ENCODE measurements around the gene RAB13.
A peak's percentile ranks its signal among the peaks of the same experiment; 100 is the strongest.

DNA sequence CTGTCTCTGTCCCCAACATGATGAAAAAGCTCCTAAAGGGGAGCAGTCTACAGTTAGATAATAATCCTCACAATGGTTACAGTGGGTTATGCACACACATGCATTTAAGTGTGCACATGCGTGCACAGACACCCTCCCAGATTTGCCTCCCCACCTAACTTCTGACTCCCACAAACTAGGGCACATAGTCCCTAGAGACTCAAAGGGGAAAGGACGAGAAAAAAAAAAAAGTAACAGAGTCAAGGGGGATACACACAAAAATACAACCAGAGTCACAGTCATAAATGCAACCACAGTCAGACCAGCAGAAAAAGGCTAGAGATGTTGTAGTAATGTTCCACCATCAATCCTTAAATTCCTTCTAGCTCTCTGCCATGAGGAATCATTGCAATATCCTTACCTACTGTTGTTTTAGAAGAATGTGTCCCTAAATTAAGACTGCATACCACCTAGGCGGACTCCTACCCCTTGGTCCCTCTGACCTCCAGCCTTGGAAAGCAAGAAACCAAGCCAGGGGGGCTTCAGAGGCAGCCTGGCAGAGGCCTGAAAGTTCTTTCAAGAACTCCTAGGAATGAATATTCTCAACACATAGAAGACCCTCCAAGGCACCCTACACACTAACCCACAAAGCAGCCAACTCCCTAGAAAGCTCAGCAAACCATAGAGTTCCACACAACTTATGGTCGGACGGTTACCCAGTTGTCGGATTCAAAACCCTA lies 29.0 kb downstream of the RAB13 start:
- TF ChIP-seq CTCF (IDR thresholded peaks at IDR 0.05; ENCODE audit: control extremely low read depth in 1 of 3, insufficient read depth in 1 of 3, low read depth in 1 of 3, low read length in 3 of 3) (no peak), HDAC6 (IDR thresholded peaks at IDR 0.05; ENCODE audit: low read depth, low read length) (no peak), USF2 (IDR thresholded peaks at IDR 0.05; ENCODE audit: low read length) (no peak), EP300 (IDR thresholded peaks at IDR 0.05; ENCODE audit: borderline replicate concordance in 1 of 2, low read depth in 2 of 2, low read length in 2 of 2) (no peak), POLR2A (IDR thresholded peaks at IDR 0.05; ENCODE audit: control extremely low read depth in 1 of 2, low read depth in 2 of 2, low read length in 2 of 2) (peak in 1 of 2 experiments; percentile 71; a peak in 1 of 3 replicates)
- TF ChIP-seq, protein P1, sequence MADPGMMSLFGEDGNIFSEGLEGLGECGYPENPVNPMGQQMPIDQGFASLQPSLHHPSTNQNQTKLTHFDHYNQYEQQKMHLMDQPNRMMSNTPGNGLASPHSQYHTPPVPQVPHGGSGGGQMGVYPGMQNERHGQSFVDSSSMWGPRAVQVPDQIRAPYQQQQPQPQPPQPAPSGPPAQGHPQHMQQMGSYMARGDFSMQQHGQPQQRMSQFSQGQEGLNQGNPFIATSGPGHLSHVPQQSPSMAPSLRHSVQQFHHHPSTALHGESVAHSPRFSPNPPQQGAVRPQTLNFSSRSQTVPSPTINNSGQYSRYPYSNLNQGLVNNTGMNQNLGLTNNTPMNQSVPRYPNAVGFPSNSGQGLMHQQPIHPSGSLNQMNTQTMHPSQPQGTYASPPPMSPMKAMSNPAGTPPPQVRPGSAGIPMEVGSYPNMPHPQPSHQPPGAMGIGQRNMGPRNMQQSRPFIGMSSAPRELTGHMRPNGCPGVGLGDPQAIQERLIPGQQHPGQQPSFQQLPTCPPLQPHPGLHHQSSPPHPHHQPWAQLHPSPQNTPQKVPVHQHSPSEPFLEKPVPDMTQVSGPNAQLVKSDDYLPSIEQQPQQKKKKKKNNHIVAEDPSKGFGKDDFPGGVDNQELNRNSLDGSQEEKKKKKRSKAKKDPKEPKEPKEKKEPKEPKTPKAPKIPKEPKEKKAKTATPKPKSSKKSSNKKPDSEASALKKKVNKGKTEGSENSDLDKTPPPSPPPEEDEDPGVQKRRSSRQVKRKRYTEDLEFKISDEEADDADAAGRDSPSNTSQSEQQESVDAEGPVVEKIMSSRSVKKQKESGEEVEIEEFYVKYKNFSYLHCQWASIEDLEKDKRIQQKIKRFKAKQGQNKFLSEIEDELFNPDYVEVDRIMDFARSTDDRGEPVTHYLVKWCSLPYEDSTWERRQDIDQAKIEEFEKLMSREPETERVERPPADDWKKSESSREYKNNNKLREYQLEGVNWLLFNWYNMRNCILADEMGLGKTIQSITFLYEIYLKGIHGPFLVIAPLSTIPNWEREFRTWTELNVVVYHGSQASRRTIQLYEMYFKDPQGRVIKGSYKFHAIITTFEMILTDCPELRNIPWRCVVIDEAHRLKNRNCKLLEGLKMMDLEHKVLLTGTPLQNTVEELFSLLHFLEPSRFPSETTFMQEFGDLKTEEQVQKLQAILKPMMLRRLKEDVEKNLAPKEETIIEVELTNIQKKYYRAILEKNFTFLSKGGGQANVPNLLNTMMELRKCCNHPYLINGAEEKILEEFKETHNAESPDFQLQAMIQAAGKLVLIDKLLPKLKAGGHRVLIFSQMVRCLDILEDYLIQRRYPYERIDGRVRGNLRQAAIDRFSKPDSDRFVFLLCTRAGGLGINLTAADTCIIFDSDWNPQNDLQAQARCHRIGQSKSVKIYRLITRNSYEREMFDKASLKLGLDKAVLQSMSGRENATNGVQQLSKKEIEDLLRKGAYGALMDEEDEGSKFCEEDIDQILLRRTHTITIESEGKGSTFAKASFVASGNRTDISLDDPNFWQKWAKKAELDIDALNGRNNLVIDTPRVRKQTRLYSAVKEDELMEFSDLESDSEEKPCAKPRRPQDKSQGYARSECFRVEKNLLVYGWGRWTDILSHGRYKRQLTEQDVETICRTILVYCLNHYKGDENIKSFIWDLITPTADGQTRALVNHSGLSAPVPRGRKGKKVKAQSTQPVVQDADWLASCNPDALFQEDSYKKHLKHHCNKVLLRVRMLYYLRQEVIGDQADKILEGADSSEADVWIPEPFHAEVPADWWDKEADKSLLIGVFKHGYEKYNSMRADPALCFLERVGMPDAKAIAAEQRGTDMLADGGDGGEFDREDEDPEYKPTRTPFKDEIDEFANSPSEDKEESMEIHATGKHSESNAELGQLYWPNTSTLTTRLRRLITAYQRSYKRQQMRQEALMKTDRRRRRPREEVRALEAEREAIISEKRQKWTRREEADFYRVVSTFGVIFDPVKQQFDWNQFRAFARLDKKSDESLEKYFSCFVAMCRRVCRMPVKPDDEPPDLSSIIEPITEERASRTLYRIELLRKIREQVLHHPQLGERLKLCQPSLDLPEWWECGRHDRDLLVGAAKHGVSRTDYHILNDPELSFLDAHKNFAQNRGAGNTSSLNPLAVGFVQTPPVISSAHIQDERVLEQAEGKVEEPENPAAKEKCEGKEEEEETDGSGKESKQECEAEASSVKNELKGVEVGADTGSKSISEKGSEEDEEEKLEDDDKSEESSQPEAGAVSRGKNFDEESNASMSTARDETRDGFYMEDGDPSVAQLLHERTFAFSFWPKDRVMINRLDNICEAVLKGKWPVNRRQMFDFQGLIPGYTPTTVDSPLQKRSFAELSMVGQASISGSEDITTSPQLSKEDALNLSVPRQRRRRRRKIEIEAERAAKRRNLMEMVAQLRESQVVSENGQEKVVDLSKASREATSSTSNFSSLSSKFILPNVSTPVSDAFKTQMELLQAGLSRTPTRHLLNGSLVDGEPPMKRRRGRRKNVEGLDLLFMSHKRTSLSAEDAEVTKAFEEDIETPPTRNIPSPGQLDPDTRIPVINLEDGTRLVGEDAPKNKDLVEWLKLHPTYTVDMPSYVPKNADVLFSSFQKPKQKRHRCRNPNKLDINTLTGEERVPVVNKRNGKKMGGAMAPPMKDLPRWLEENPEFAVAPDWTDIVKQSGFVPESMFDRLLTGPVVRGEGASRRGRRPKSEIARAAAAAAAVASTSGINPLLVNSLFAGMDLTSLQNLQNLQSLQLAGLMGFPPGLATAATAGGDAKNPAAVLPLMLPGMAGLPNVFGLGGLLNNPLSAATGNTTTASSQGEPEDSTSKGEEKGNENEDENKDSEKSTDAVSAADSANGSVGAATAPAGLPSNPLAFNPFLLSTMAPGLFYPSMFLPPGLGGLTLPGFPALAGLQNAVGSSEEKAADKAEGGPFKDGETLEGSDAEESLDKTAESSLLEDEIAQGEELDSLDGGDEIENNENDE (IDR thresholded peaks at IDR 0.05; ENCODE audit: insufficient replicate concordance, low read length), result no peak

All from H1 (cell line).